H1 (cell line): ENCODE data around the gene SLC18A3.

Experiments
- CEBPB ChIP-seq: IDR thresholded peaks from 2 replicates; pipeline ENCODE4 v1.6.1; 2012; ENCODE audit warnings: low read depth, low read length
- EP300 ChIP-seq, 2 experiments: IDR thresholded peaks; 1 replicate in 1 of 2; 2 replicates in 1 of 2; pipeline ENCODE4 v1.6.1; 2011 to 2012; ENCODE audit warnings: low read depth in 2 of 2, low read length in 2 of 2, mild to moderate bottlenecking in 2 of 2, borderline replicate concordance in 1 of 2, inconsistent platforms in 1 of 2, moderate library complexity in 1 of 2
- EZH2 ChIP-seq: fragments of 200-600 bp; sonication (generic); IDR thresholded peaks from 2 replicates; pipeline ENCODE4 v1.7.1; 2012; ENCODE audit warnings: low read depth, mild to moderate bottlenecking, moderate library complexity, low read length, inconsistent platforms; ENCODE audit not compliant: severe bottlenecking
- GTF2F1 ChIP-seq: IDR thresholded peaks from 2 replicates; pipeline ENCODE4 v1.6.1; 2012; ENCODE audit warnings: low read depth, low read length, improper control_type of control experiment, borderline replicate concordance
- PHF8 ChIP-seq: fragments of 200-600 bp; sonication (generic); conservative IDR thresholded peaks from 2 replicates; pipeline ENCODE4 v1.7.1; 2012; ENCODE audit warnings: low read depth, mild to moderate bottlenecking, inconsistent platforms, low read length, moderate library complexity
- POLR2A ChIP-seq, 2 experiments: IDR thresholded peaks; 1 replicate in 1 of 2; 2 replicates in 1 of 2; pipeline ENCODE4 v1.6.1; 2011; ENCODE audit warnings: low read depth in 2 of 2, low read length in 2 of 2, mild to moderate bottlenecking in 2 of 2; ENCODE audit errors: control extremely low read depth in 1 of 2
- RNF2 ChIP-seq: fragments of 200-900, 300-1000 bp; sonication (generic); IDR thresholded peaks from 2 replicates; pipeline ENCODE4 v1.7.1; 2016; ENCODE audit warnings: borderline replicate concordance, low read depth, mild to moderate bottlenecking, antibody characterized with exemption, low read length; ENCODE audit not compliant: poor library complexity, severe bottlenecking; ENCODE audit errors: missing control alignments
- RXRA ChIP-seq: IDR thresholded peaks from 2 replicates; pipeline ENCODE4 v1.6.1; 2011; ENCODE audit warnings: low read depth, mild to moderate bottlenecking, low read length, moderate library complexity; ENCODE audit not compliant: insufficient read depth
- TAF1 ChIP-seq: IDR thresholded peaks from 2 replicates; pipeline ENCODE4 v1.6.1; 2011; ENCODE audit warnings: mild to moderate bottlenecking, low read depth, low read length
- TF ChIP-seq, protein P1 (sequence below), 3 experiments: IDR thresholded peaks; 1 replicate in 2 of 3; 2 replicates in 1 of 3; pipeline versions ENCODE4 v1.5.1 to v1.6.1; 2011; ENCODE audit warnings: low read length in 3 of 3, mild to moderate bottlenecking in 3 of 3, inconsistent platforms in 2 of 3, low read depth in 1 of 3, moderate library complexity in 1 of 3; ENCODE audit not compliant: insufficient read depth in 1 of 3; ENCODE audit errors: control extremely low read depth in 1 of 3
- TF ChIP-seq, protein P2 (sequence below): IDR thresholded peaks from 2 replicates; pipeline ENCODE4 v1.6.1; 2012; ENCODE audit warnings: inconsistent platforms

DNA sequence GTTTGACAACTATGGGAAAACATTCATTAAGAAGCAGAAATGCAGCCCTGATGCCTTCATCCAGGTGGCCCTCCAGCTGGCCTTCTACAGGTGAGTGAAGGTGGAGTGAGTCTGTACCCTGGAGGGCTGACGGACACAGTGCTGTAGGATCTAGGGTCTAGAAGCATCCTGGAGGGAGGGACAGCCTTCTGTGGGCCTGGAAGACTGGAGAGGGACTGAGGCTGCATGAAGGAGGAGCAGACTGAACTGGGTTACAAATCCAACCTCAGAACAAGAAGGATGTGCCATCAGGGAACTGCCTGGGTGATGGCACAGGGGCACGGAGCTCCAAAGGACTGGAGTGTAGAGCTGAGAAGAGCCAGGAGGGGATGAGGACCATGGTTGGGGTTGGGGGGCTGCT lies 41.8 kb downstream of the SLC18A3 start:
- TF ChIP-seq CEBPB (no peak), EZH2 (no peak), POLR2A (IDR thresholded peaks at IDR 0.05; ENCODE audit: control extremely low read depth in 1 of 2, low read depth in 2 of 2, low read length in 2 of 2) (no peak), EP300 (IDR thresholded peaks at IDR 0.05; ENCODE audit: borderline replicate concordance in 1 of 2, low read depth in 2 of 2, low read length in 2 of 2) (no peak), RXRA (no peak), PHF8 (no peak), GTF2F1 (no peak), TAF1 (no peak), RNF2 (no peak)
- TF ChIP-seq, protein P1, sequence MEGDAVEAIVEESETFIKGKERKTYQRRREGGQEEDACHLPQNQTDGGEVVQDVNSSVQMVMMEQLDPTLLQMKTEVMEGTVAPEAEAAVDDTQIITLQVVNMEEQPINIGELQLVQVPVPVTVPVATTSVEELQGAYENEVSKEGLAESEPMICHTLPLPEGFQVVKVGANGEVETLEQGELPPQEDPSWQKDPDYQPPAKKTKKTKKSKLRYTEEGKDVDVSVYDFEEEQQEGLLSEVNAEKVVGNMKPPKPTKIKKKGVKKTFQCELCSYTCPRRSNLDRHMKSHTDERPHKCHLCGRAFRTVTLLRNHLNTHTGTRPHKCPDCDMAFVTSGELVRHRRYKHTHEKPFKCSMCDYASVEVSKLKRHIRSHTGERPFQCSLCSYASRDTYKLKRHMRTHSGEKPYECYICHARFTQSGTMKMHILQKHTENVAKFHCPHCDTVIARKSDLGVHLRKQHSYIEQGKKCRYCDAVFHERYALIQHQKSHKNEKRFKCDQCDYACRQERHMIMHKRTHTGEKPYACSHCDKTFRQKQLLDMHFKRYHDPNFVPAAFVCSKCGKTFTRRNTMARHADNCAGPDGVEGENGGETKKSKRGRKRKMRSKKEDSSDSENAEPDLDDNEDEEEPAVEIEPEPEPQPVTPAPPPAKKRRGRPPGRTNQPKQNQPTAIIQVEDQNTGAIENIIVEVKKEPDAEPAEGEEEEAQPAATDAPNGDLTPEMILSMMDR (IDR thresholded peaks at IDR 0.05; ENCODE audit: control extremely low read depth in 1 of 3, insufficient read depth in 1 of 3, low read depth in 1 of 3, low read length in 3 of 3) = no peak
- TF ChIP-seq, protein P2, sequence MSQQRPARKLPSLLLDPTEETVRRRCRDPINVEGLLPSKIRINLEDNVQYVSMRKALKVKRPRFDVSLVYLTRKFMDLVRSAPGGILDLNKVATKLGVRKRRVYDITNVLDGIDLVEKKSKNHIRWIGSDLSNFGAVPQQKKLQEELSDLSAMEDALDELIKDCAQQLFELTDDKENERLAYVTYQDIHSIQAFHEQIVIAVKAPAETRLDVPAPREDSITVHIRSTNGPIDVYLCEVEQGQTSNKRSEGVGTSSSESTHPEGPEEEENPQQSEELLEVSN = no peak
